ENCODE data around the gene ELK1. TPM values are rescaled to one million over a fixed set of nuclear protein-coding genes. Genes with fewer than 3 reads are reported as not detected.

The ELK1 gene
- total and polyA plus RNA-seq, 2 of the 8 experiments (the other 6 are each of a cell fraction or from before 2014, with no cell fraction given) = 31.9 to 42.2 TPM

GRCh38 chrX:47658301-47658683, 7.9 kb upstream of the ELK1 start:
- Histone ChIP-seq H3K18ac (ENCODE audit: extremely low read depth, low read length) (no peak overlapping the region; the same call in 1 of the 2 replicates), H3K4me3 (ENCODE audit: extremely low read depth in 1 of 4, insufficient read depth in 2 of 4, low read depth in 3 of 4, low read length in 4 of 4) (peak overlapping the region; percentile 38 to 96 (median 82)), H3K9ac (replicated peaks in 1 of 4; ENCODE audit: extremely low read depth in 1 of 4, low read depth in 3 of 4, low read length in 3 of 4) (peak overlapping the region; percentile 59 to 97 (median 87)), H2BK15ac (ENCODE audit: low read length) (no peak overlapping the region), H3K23ac (ENCODE audit: insufficient read length) (no peak overlapping the region), H2BK5ac (ENCODE audit: low read depth, low read length) (no peak overlapping the region), H3K56ac (replicated peaks; ENCODE audit: insufficient read length, low read depth, low read length) (no peak overlapping the region), H4K20me1 (replicated peaks in 1 of 2; ENCODE audit: control insufficient read depth in 1 of 2, insufficient read depth in 2 of 2, low read length in 2 of 2) (no peaks in the 10 kb centered on the region), H3K36me3 (ENCODE audit: control insufficient read depth in 2 of 4, insufficient read depth in 4 of 4, low read length in 3 of 4) (peaks cover 0 to 16% (median 10%) of the 10 kb centered on the region in 4 experiments; a peak in 5 of 8 replicates), H3K4me1 (replicated peaks in 1 of 4; ENCODE audit: control insufficient read depth in 3 of 4, insufficient read depth in 4 of 4, low read length in 3 of 4) (no peaks in the 10 kb centered on the region), H3K27ac (ENCODE audit: low read depth, low read length) (no peak overlapping the region), H3K4me2 (ENCODE audit: insufficient read depth in 1 of 2, low read depth in 2 of 2, low read length in 2 of 2) (peak overlapping the region; percentile 55 to 65), H4K8ac (ENCODE audit: extremely low read depth, insufficient read depth, low read length) (no peak overlapping the region), H4K5ac (ENCODE audit: insufficient read length, low read depth, low read length) (no peak overlapping the region), H2AK5ac (ENCODE audit: low read depth, low read length) (no peak overlapping the region), H2AFZ (ENCODE audit: low read length) (no peak overlapping the region), H3K14ac (ENCODE audit: insufficient read length) (no peak overlapping the region), H2BK12ac (ENCODE audit: low read depth, low read length) (no peak overlapping the region; the same call in 1 of the 2 replicates), H2BK20ac (ENCODE audit: low read length) (no peak overlapping the region), H4K91ac (replicated peaks; ENCODE audit: insufficient read length, low read length) (no peak overlapping the region), H3K23me2 (ENCODE audit: low read depth, low read length) (no peaks in the 10 kb centered on the region), H3K79me1 (ENCODE audit: low read depth, low read length) (no peaks in the 10 kb centered on the region), H3K4ac (replicated peaks; ENCODE audit: insufficient read length, low read depth, low read length) (no peak overlapping the region), H3K9me3 (ENCODE audit: insufficient read depth in 2 of 2, low read depth in 1 of 2, low read length in 1 of 2) (no peaks in the 10 kb centered on the region), H3K79me2 (ENCODE audit: control insufficient read depth in 1 of 2, insufficient read depth in 2 of 2, low read length in 2 of 2) (no peaks in the 10 kb centered on the region), H2BK120ac (replicated peaks; ENCODE audit: low read depth, low read length) (no peak overlapping the region), H3K27me3 (replicated peaks in 1 of 4; ENCODE audit: control insufficient read depth in 3 of 4, extremely low read depth in 1 of 4, insufficient read depth in 3 of 4, low read length in 3 of 4) (peaks cover 0 to 4% (median 1%) of the 10 kb centered on the region in 4 experiments; a peak in 3 of 7 replicates)
- peak; percentile 19 for FAIRE-seq
- no peak for TF ChIP-seq HDAC6 (IDR thresholded peaks at IDR 0.05; ENCODE audit: low read depth, low read length)
- TF ChIP-seq NRF1 (IDR thresholded peaks at IDR 0.05; ENCODE audit: low read depth, low read length) = peak; percentile 41
- 9% methylated on average over 13 of the region's 13 CpGs; no CpG with 5 or more reads in 1 of the 2 experiments for WGBS, 2 experiments (ENCODE audit: extremely low coverage in 1 of 2, insufficient coverage in 1 of 2, insufficient read length in 1 of 2, insufficient replicate concordance in 2 of 2, low coverage in 1 of 2, low lambda C conversion rate in 2 of 2, missing lambda C conversion rate in 1 of 2)
- CTCF ChIA-PET (ENCODE audit: partially characterized antibody) = no interaction called here
- DNase-seq (ENCODE audit: low read depth in 1 of 2, low spot score in 2 of 2) = no peak
- POLR2A ChIA-PET (ENCODE audit: partially characterized antibody) = no interaction called here

Data from H1 (cell line).